SU-DHL-6 (cell line): ENCODE measurements around the gene OR2J1.

Experiments
- H2AFZ ChIP-seq: fragments of 200-600 bp; sonication (generic); 2 replicates; pipeline ENCODE4 v1.6.1; 2014; ENCODE audit warnings: low read depth, mild to moderate bottlenecking, moderate library complexity, mixed read lengths, antibody characterized with exemption, low read length; ENCODE audit not compliant: severe bottlenecking
- H3F3A ChIP-seq: fragments of 200-600 bp; shearing (Covaris generic); 2 replicates; pipeline ENCODE4 v1.6.0; 2016; ENCODE audit warnings: antibody characterized with exemption, mild to moderate bottlenecking; ENCODE audit not compliant: insufficient read depth
- H3K27ac ChIP-seq: fragments of 200-600 bp; sonication (generic); 2 replicates; pipeline ENCODE4 v1.5.1; 2016; ENCODE audit warnings: low read depth, mild to moderate bottlenecking, low read length, moderate library complexity, mixed read lengths
- H3K27me3 ChIP-seq: fragments of 200-600 bp; sonication (generic), shearing (Covaris generic); 2 replicates; pipeline ENCODE4 v1.6.0; 2014; ENCODE audit warnings: mild to moderate bottlenecking, low read length
- H3K36me3 ChIP-seq: fragments of 200-600 bp; sonication (generic); 2 replicates; pipeline ENCODE4 v1.6.1; 2014; ENCODE audit warnings: mild to moderate bottlenecking, low read length, mixed read lengths
- H3K4me2 ChIP-seq: fragments of 300-600, 200-600 bp; shearing (Covaris generic), sonication (generic); 2 replicates; pipeline ENCODE4 v1.6.0; 2014; ENCODE audit warnings: low read length, low read depth, mild to moderate bottlenecking; ENCODE audit not compliant: poor library complexity, severe bottlenecking
- H3K4me3 ChIP-seq: fragments of 200-600 bp; sonication (generic); 2 replicates; pipeline ENCODE4 v1.5.1; 2014; ENCODE audit warnings: antibody characterized with exemption, low read length, mild to moderate bottlenecking, mixed read lengths; ENCODE audit not compliant: insufficient read depth, poor library complexity, severe bottlenecking
- H3K79me2 ChIP-seq: fragments of 200-600 bp; sonication (generic); 2 replicates; pipeline ENCODE4 v1.6.1; 2014; ENCODE audit warnings: mild to moderate bottlenecking, low read length, moderate library complexity; ENCODE audit not compliant: insufficient read depth
- H3K9ac ChIP-seq: fragments of 200-600 bp; sonication (generic); 2 replicates; pipeline ENCODE4 v1.7.0; 2014; ENCODE audit warnings: mild to moderate bottlenecking, low read length
- H3K9me2 ChIP-seq: fragments of 200-600 bp; sonication (generic); replicated peaks from 2 replicates; pipeline ENCODE4 v1.6.1; 2014; ENCODE audit warnings: low read length; ENCODE audit not compliant: insufficient read depth
- H3K9me3 ChIP-seq: fragments of 200-600 bp; sonication (generic); 2 replicates; pipeline ENCODE4 v1.6.1; 2014; ENCODE audit warnings: low read length, mixed read lengths; ENCODE audit not compliant: insufficient read depth
- H4K20me1 ChIP-seq: fragments of 200-600 bp; sonication (generic); 2 replicates; pipeline ENCODE4 v1.6.1; 2014; ENCODE audit warnings: low read depth, mild to moderate bottlenecking, antibody characterized with exemption, low read length, moderate library complexity, mixed read lengths
- CTCF ChIP-seq: fragments of 200-600 bp; sonication (generic); IDR thresholded peaks from one replicate; pipeline ENCODE4 v1.5.1; 2017; ENCODE audit warnings: antibody characterized with exemption, mild to moderate bottlenecking, low read length, moderate library complexity; ENCODE audit not compliant: insufficient read depth, poor library complexity, severe bottlenecking
- EZH2phosphoT487 ChIP-seq: fragments of 200-600 bp; sonication (generic), shearing (Covaris generic); conservative IDR thresholded peaks from 2 replicates; pipeline ENCODE4 v1.6.1; 2018; ENCODE audit warnings: mild to moderate bottlenecking, antibody characterized with exemption, low read length, moderate library complexity, mixed read lengths

The OR2J1 gene

DNA sequence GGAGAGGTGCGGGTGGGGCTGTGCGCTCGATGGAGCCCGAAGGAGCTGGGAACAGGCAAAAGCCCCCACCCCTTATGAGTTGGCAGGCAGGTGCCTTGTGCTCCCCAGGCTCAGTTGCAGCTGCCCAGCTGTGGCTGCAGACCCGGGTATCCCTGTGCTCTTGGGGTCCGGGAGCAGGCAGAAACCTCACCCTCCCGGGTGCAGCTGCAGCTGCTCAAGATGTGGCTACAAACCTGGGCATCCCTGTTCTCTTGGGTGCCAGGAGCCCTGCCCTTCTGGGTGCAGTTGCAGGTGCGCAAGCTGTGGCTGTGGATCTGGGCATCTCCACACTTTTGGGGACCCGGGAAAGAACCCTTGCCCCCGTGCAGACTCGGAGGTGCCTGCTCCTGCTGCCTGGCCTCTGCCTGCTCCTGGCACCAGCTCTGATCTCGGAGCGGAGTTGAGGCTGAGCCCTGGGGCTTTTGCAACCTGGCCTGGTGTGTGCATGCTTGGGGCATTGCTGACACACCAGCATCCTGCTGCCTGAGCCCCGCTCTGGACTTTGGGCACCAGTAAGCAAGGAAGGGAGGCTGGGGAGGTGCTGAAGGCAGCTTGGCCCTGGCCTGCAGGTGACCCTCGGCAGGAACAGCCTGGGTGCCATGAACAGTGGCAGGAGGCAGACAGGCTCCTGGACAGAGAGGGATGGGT is 30.2 kb downstream of the OR2J1 start:
- Histone ChIP-seq H3K4me2 (no peak overlapping the region), H3K27ac (no peak overlapping the region), H2AFZ (no peak overlapping the region), H3K4me3 (no peak overlapping the region), H3K79me2 (no peaks in the 10 kb centered on the region), H3K36me3 (no peaks in the 10 kb centered on the region), H3K27me3 (no peaks in the 10 kb centered on the region), H3K9me2 (no peaks in the 10 kb centered on the region), H3F3A (no peaks in the 10 kb centered on the region), H3K9me3 (no peaks in the 10 kb centered on the region), H3K9ac (no peak overlapping the region), H4K20me1 (no peaks in the 10 kb centered on the region; the same call in 1 of the 2 replicates)
- TF ChIP-seq CTCF (no peak), EZH2phosphoT487 (no peak)

- TF ChIP-seq EZH2phosphoT487, result no peak
- no peak for TF ChIP-seq CTCF
- Histone ChIP-seq H3K79me2 (no peaks in the 10 kb centered on the region), H3K9me3 (no peaks in the 10 kb centered on the region), H3K36me3 (no peaks in the 10 kb centered on the region), H3K4me3 (no peak overlapping the region), H4K20me1 (no peaks in the 10 kb centered on the region; the same call in 1 of the 2 replicates), H2AFZ (no peak overlapping the region), H3K27ac (no peak overlapping the region), H3K9ac (no peak overlapping the region), H3K4me2 (no peak overlapping the region), H3K9me2 (no peaks in the 10 kb centered on the region), H3K27me3 (no peaks in the 10 kb centered on the region), H3F3A (no peaks in the 10 kb centered on the region)
Observed at GRCh38 chr6:29130644-29131043, 31.4 kb downstream of the OR2J1 start.

- Histone ChIP-seq H3K4me2 (no peak overlapping the region), H3K9me2 (no peaks in the 10 kb centered on the region), H3K79me2 (no peaks in the 10 kb centered on the region), H2AFZ (no peak overlapping the region), H3K27me3 (no peaks in the 10 kb centered on the region), H4K20me1 (no peaks in the 10 kb centered on the region; the same call in 1 of the 2 replicates), H3K4me3 (no peak overlapping the region), H3K27ac (no peak overlapping the region), H3K9ac (no peak overlapping the region), H3F3A (no peaks in the 10 kb centered on the region), H3K36me3 (no peaks in the 10 kb centered on the region), H3K9me3 (no peaks in the 10 kb centered on the region)
- TF ChIP-seq EZH2phosphoT487, result no peak
- TF ChIP-seq CTCF, result no peak
Observed at GRCh38 chr6:29131691-29132090, 32.4 kb downstream of the OR2J1 start.
